AG04450 (cell line): ENCODE measurements around the gene DMD. TPM values are rescaled to one million over a fixed set of nuclear protein-coding genes. Genes with fewer than 3 reads are reported as not detected.

Source experiments
- CTCF ChIA-PET: fragments of 300-600, 350-600 bp; formaldehyde crosslinking; extraction: SDS; loops from one replicate; lab custom pipeline; 2022; ENCODE audit warnings: antibody characterized with exemption, inconsistent platforms; lab: Charles Lee
- POLR2A ChIA-PET: fragments of 350-600 bp; formaldehyde crosslinking; extraction: SDS; loops from one replicate; lab custom pipeline; 2021; ENCODE audit warnings: antibody characterized with exemption, inconsistent platforms; lab: Yijun Ruan, JAX
- DNase-seq: peaks from one replicate; pipeline ENCODE4 v3.0.0-alpha.2; 2011; ENCODE audit warnings: low read depth, low spot score
- H3K27ac ChIP-seq: one replicate; pipeline ENCODE4 v1.5.1; 2012; ENCODE audit warnings: low read depth, low read length, control low read depth
- H3K27me3 ChIP-seq: one replicate; pipeline ENCODE4 v1.6.0; 2012; ENCODE audit warnings: low read length; ENCODE audit not compliant: control insufficient read depth, insufficient read depth
- H3K4me3 ChIP-seq: 2 replicates; pipeline ENCODE4 v1.5.1; 2011; ENCODE audit warnings: mild to moderate bottlenecking, low read depth, low read length, control low read depth
- H3K9me3 ChIP-seq: 2 replicates; pipeline ENCODE4 v1.5.1; 2012; ENCODE audit warnings: low read length; ENCODE audit not compliant: control insufficient read depth, insufficient read depth
- polyA plus RNA-seq: library from polyadenylated mRNA; depleted of rRNA; stranded (reverse); fragments of >200 nt; gene quantifications from 2 replicates; pipeline ENCODE4 v1.2.3, GENCODE V29; 2011
- TF ChIP-seq, protein P1 (sequence below): IDR thresholded peaks from 2 replicates; pipeline ENCODE4 v1.5.1; 2011; ENCODE audit warnings: low read depth, low read length, control low read depth, inconsistent platforms

DMD gene
- polyA plus RNA-seq, 1 experiment, result 7.6 TPM

DNA sequence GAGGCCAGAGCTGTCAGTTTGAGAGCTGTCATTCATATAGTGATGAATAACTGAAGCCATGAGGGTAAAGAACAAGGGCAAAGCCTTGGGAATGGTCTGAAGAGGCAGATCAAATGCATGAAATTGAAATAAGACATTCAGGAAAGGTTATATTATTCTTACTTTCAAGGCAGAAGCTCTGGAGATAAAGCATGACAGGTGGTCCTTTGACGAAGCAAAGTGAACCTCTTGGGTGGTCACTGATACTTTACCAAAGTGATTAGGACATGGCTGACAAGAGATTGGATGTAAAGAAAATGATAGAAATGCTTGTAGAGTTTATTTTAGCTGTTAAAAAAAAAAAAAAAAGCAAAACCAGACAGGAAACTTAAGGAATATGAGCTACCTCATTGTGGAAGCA is 1505.5 kb downstream of the DMD start:
- no peak for DNase-seq
- Histone ChIP-seq H3K9me3 (no peaks in the 10 kb centered on the region), H3K27me3 (no peaks in the 10 kb centered on the region), H3K27ac (no peak overlapping the region), H3K4me3 (no peak overlapping the region)
- ChIA-PET CTCF (interaction anchor here (0.9 kb wide), 1 partner anchor 670 kb away, joined by 3 read pairs; no protein-coding TSS in a partner anchor), POLR2A (no interaction called here)
- TF ChIP-seq, protein P1, sequence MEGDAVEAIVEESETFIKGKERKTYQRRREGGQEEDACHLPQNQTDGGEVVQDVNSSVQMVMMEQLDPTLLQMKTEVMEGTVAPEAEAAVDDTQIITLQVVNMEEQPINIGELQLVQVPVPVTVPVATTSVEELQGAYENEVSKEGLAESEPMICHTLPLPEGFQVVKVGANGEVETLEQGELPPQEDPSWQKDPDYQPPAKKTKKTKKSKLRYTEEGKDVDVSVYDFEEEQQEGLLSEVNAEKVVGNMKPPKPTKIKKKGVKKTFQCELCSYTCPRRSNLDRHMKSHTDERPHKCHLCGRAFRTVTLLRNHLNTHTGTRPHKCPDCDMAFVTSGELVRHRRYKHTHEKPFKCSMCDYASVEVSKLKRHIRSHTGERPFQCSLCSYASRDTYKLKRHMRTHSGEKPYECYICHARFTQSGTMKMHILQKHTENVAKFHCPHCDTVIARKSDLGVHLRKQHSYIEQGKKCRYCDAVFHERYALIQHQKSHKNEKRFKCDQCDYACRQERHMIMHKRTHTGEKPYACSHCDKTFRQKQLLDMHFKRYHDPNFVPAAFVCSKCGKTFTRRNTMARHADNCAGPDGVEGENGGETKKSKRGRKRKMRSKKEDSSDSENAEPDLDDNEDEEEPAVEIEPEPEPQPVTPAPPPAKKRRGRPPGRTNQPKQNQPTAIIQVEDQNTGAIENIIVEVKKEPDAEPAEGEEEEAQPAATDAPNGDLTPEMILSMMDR, result no peak

DNA sequence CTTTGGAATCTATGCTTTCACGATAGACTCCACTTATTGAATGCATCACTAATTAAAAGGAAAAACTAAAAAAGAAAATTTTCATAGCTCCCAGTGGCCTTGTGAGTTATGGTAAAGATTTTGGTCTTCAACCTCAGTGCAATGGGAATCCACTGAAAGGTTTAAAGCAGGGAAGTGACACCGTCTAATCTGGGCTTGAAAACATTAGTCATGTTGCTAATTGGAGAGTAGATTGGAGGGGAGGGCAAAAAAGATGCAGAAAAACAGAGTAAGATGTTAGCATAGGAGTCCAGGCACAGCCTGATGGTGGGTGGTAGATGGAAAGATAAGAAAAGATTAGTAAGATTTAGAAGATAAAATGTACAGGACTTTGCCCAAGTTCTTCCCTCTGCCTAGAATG is 1506.4 kb downstream of the DMD start:
- no peak overlapping the region for H3K27ac ChIP-seq
- POLR2A ChIA-PET, result no interaction called here
- H3K27me3 ChIP-seq, result no peaks in the 10 kb centered on the region
- no peak for DNase-seq
- TF ChIP-seq, protein P1, result no peak
- H3K9me3 ChIP-seq, result no peaks in the 10 kb centered on the region
- H3K4me3 ChIP-seq, result no peak overlapping the region
- CTCF ChIA-PET, result no interaction called here

DNA sequence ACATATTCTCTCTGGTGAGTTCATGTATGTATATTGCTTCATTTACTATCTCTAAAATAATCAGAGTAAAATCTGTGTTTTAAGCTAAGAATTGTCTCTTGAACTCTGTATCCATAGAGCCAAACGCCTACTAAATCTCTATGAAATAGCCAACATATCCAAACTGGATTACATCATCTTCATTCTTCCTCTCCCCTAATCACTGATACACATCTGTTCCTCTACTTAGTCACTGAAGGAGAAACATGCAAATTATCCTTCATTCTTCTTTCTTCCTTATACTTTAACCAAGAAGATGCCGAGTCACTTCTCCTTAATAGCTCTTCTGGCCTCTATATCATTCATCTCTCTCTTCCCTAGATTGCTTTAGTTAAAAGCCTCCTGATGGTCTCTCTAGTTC is 1509.1 kb downstream of the DMD start:
- H3K4me3 ChIP-seq, result no peak overlapping the region
- TF ChIP-seq, protein P1, result no peak
- ChIA-PET CTCF (no interaction called here), POLR2A (no interaction called here)
- H3K9me3 ChIP-seq, result no peaks in the 10 kb centered on the region
- H3K27ac ChIP-seq, result no peak overlapping the region
- no peak for DNase-seq
- no peaks in the 10 kb centered on the region for H3K27me3 ChIP-seq

DNA sequence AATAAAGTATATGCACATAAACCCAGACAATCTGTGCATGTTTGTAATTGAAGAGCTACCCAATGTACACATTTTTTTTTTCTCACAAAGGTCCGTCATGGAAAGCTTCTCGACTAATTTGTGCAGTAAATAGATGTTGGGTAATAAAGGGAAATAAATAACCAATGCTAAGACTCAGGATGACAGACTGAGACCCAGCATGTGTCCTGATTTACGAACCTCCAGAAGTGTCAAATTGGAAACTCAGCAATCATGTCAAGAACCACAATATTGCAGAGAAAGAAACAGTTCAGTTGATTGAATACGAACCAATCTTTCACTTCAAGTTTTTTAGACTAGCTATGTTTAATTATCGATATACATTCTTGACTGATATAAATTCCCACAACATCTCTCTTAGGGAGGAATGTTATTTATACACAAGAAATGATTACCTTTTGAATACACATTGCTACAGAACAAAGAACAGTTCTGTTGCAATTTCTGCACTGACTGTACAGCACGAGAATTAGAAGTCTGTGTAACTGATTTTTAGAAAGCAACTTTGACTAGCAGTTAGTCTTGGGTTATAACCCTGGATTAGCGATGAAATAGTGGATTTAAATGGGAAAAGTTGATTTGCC is 1513.9 kb downstream of the DMD start:
- CTCF ChIA-PET, result no interaction called here
- Histone ChIP-seq H3K9me3 (no peaks in the 10 kb centered on the region), H3K4me3 (no peak overlapping the region), H3K27ac (no peak overlapping the region), H3K27me3 (no peaks in the 10 kb centered on the region)
- POLR2A ChIA-PET, result no interaction called here
- no peak for DNase-seq
- TF ChIP-seq, protein P1, result no peak

DNA sequence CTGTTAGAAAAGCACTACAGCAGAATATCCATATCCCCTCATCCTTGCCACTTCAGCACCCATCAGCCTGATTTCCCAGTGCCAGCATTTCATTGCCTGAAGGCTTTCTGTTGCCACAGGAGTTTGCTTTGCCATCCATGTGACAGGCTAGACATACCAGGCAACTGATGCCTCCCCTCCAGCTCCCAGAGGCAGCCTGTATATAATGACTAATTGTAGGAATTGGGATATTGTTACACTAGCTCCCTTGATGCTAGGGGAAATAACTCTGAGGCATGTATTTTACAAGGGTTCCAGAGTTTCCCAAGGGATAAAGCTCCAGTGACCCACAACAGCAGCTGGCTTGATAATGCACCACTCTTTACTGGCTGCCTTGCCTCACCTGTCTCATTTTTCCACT is 1531.5 kb downstream of the DMD start:
- CTCF ChIA-PET, result no interaction called here
- Histone ChIP-seq H3K4me3 (no peak overlapping the region), H3K9me3 (no peaks in the 10 kb centered on the region), H3K27me3 (no peaks in the 10 kb centered on the region), H3K27ac (no peak overlapping the region)
- DNase-seq, result no peak
- POLR2A ChIA-PET, result no interaction called here
- TF ChIP-seq, protein P1, result no peak
